ENCODE results near the gene RHBDF2. TPM values are rescaled to one million over a fixed set of nuclear protein-coding genes. Genes with fewer than 3 reads are reported as not detected.

RHBDF2 gene
- total RNA-seq, 1 donor from 2014 or later: 30.7 TPM

GRCh38 chr17:76427501-76428231 is 73.6 kb downstream of the RHBDF2 start:
- DNase-seq (ENCODE audit: low read depth) (peak; percentile 41), FAIRE-seq (no peak)
- peaks cover 55% of the 10 kb centered on the region for H3K79me2 ChIP-seq (ENCODE audit: insufficient read depth, low read length)
- Mint-ChIP-seq H3K9me3 (ENCODE audit: unreplicated experiment) (no peaks in the 10 kb centered on the region), H3K36me3 (ENCODE audit: low read depth, unreplicated experiment) (peaks cover 4% of the 10 kb centered on the region), H3K27ac (ENCODE audit: unreplicated experiment) (no peak overlapping the region), H3K27me3 (ENCODE audit: low read depth, unreplicated experiment) (no peaks in the 10 kb centered on the region), H3K4me3 (ENCODE audit: unreplicated experiment) (no peak overlapping the region), H3K4me1 (ENCODE audit: low read depth, unreplicated experiment) (peaks cover 19% of the 10 kb centered on the region)
- H3K36me3 ChIP-seq (ENCODE audit: insufficient read depth, low read length): no peaks in the 10 kb centered on the region
- no peak overlapping the region for H3K4me3 ChIP-seq (ENCODE audit: insufficient read depth, low read depth, low read length)
- no peak overlapping the region for H3K9ac ChIP-seq (ENCODE audit: low read length)
- H3K27ac ChIP-seq (ENCODE audit: low read depth, low read length): no peak overlapping the region
- H3K9me3 ChIP-seq (ENCODE audit: insufficient read depth, low read depth, low read length): no peaks in the 10 kb centered on the region
- no peak overlapping the region for H3K4me2 ChIP-seq (ENCODE audit: low read length)
- peaks cover 71% of the 10 kb centered on the region for H4K20me1 ChIP-seq (ENCODE audit: insufficient read depth, low read length)
- H3K27me3 ChIP-seq (ENCODE audit: insufficient read depth, low read length): no peaks in the 10 kb centered on the region
- H3K4me1 ChIP-seq (ENCODE audit: insufficient read depth, low read length): no peaks in the 10 kb centered on the region
- TF ChIP-seq, protein P1, sequence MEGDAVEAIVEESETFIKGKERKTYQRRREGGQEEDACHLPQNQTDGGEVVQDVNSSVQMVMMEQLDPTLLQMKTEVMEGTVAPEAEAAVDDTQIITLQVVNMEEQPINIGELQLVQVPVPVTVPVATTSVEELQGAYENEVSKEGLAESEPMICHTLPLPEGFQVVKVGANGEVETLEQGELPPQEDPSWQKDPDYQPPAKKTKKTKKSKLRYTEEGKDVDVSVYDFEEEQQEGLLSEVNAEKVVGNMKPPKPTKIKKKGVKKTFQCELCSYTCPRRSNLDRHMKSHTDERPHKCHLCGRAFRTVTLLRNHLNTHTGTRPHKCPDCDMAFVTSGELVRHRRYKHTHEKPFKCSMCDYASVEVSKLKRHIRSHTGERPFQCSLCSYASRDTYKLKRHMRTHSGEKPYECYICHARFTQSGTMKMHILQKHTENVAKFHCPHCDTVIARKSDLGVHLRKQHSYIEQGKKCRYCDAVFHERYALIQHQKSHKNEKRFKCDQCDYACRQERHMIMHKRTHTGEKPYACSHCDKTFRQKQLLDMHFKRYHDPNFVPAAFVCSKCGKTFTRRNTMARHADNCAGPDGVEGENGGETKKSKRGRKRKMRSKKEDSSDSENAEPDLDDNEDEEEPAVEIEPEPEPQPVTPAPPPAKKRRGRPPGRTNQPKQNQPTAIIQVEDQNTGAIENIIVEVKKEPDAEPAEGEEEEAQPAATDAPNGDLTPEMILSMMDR (IDR thresholded peaks at IDR 0.05; ENCODE audit: insufficient read depth, low read depth, low read length): no peak
- no peak for TF ChIP-seq EZH2 (IDR thresholded peaks at IDR 0.05; ENCODE audit: insufficient read depth, low read length)
- no peak overlapping the region for H2AFZ ChIP-seq (ENCODE audit: low read depth, low read length)

DNA sequence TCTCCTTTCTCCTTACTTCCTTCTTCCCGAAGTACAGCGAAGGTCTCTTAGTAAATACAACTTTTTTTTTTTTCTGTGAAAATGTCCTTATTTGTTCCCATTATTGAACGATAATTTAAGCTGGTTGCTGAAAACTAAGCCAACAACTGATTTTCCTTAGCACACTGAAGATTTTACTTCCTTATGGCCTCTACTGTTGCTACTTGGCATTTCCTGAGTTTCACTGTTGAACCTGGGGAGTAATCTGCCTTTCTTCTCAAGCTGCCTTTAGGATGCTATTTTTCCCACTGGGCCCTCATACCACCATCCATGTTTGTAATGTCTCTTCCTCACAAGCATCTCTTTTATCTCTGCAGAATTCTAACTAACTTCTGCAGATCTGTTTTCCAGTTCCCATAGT is 74.4 kb downstream of the RHBDF2 start:
- H3K9ac ChIP-seq (ENCODE audit: low read length): no peak overlapping the region
- H3K4me3 Mint-ChIP-seq (ENCODE audit: unreplicated experiment): no peak overlapping the region
- no peak overlapping the region for H3K27ac ChIP-seq (ENCODE audit: low read depth, low read length)
- no peaks in the 10 kb centered on the region for H3K9me3 Mint-ChIP-seq (ENCODE audit: unreplicated experiment)
- H3K36me3 ChIP-seq (ENCODE audit: insufficient read depth, low read length): no peaks in the 10 kb centered on the region
- H3K79me2 ChIP-seq (ENCODE audit: insufficient read depth, low read length): peaks cover 55% of the 10 kb centered on the region
- H3K9me3 ChIP-seq (ENCODE audit: insufficient read depth, low read depth, low read length): no peaks in the 10 kb centered on the region
- H3K4me1 Mint-ChIP-seq (ENCODE audit: low read depth, unreplicated experiment): peaks cover 19% of the 10 kb centered on the region
- FAIRE-seq: no peak
- no peak overlapping the region for H3K27ac Mint-ChIP-seq (ENCODE audit: unreplicated experiment)
- no peaks in the 10 kb centered on the region for H3K27me3 ChIP-seq (ENCODE audit: insufficient read depth, low read length)
- H3K4me3 ChIP-seq (ENCODE audit: insufficient read depth, low read depth, low read length): no peak overlapping the region
- no peaks in the 10 kb centered on the region for H3K4me1 ChIP-seq (ENCODE audit: insufficient read depth, low read length)
- no peak overlapping the region for H2AFZ ChIP-seq (ENCODE audit: low read depth, low read length)
- H3K4me2 ChIP-seq (ENCODE audit: low read length): no peak overlapping the region
- TF ChIP-seq, protein P1 (IDR thresholded peaks at IDR 0.05; ENCODE audit: insufficient read depth, low read depth, low read length): no peak
- TF ChIP-seq EZH2 (IDR thresholded peaks at IDR 0.05; ENCODE audit: insufficient read depth, low read length): no peak
- DNase-seq (ENCODE audit: low read depth): no peak
- H4K20me1 ChIP-seq (ENCODE audit: insufficient read depth, low read length): peaks cover 71% of the 10 kb centered on the region
- H3K27me3 Mint-ChIP-seq (ENCODE audit: low read depth, unreplicated experiment): no peaks in the 10 kb centered on the region
- peaks cover 10% of the 10 kb centered on the region for H3K36me3 Mint-ChIP-seq (ENCODE audit: low read depth, unreplicated experiment)

GRCh38 chr17:76422860-76423259 is 78.4 kb downstream of the RHBDF2 start:
- Mint-ChIP-seq H3K4me3 (ENCODE audit: unreplicated experiment) (no peak overlapping the region), H3K27me3 (ENCODE audit: low read depth, unreplicated experiment) (no peaks in the 10 kb centered on the region), H3K9me3 (ENCODE audit: unreplicated experiment) (peaks cover 7% of the 10 kb centered on the region), H3K36me3 (ENCODE audit: low read depth, unreplicated experiment) (peaks cover 14% of the 10 kb centered on the region), H3K27ac (ENCODE audit: unreplicated experiment) (no peak overlapping the region), H3K4me1 (ENCODE audit: low read depth, unreplicated experiment) (peaks cover 16% of the 10 kb centered on the region)
- Histone ChIP-seq H3K79me2 (ENCODE audit: insufficient read depth, low read length) (peaks cover 63% of the 10 kb centered on the region), H3K4me3 (ENCODE audit: insufficient read depth, low read depth, low read length) (no peak overlapping the region), H3K27ac (ENCODE audit: low read depth, low read length) (no peak overlapping the region), H2AFZ (ENCODE audit: low read depth, low read length) (no peak overlapping the region), H3K9ac (ENCODE audit: low read length) (no peak overlapping the region), H3K4me1 (ENCODE audit: insufficient read depth, low read length) (peaks cover 10% of the 10 kb centered on the region), H3K9me3 (ENCODE audit: insufficient read depth, low read depth, low read length) (no peaks in the 10 kb centered on the region), H4K20me1 (ENCODE audit: insufficient read depth, low read length) (peaks cover 77% of the 10 kb centered on the region), H3K4me2 (ENCODE audit: low read length) (no peak overlapping the region), H3K27me3 (ENCODE audit: insufficient read depth, low read length) (no peaks in the 10 kb centered on the region), H3K36me3 (ENCODE audit: insufficient read depth, low read length) (no peaks in the 10 kb centered on the region)
- DNase-seq (ENCODE audit: low read depth) (no peak), FAIRE-seq (no peak)
- no peak for TF ChIP-seq EZH2 (IDR thresholded peaks at IDR 0.05; ENCODE audit: insufficient read depth, low read length)
- TF ChIP-seq, protein P1 (IDR thresholded peaks at IDR 0.05; ENCODE audit: insufficient read depth, low read depth, low read length): no peak
